Suprapubic skin (tissue), 3 donors: ENCODE data around the gene LENG8.

Experiments
- CTCF ChIP-seq, 2 donors: fragments of 200-600 bp in 1 of 2; fragments of 450-650 bp in 1 of 2; sonication (generic) in 1 of 2; IDR thresholded peaks; one replicate each; pipeline ENCODE4 v1.5.1; 2016 to 2019; ENCODE audit warnings: antibody characterized with exemption in 2 of 2, mild to moderate bottlenecking in 1 of 2, moderate library complexity in 1 of 2
- POLR2AphosphoS5 ChIP-seq, 3 donors: sonication (generic); formaldehyde crosslinking; IDR thresholded peaks; one replicate each; pipeline ENCODE4 v1.6.1; 2017; ENCODE audit warnings: antibody characterized with exemption in 3 of 3

DNA sequence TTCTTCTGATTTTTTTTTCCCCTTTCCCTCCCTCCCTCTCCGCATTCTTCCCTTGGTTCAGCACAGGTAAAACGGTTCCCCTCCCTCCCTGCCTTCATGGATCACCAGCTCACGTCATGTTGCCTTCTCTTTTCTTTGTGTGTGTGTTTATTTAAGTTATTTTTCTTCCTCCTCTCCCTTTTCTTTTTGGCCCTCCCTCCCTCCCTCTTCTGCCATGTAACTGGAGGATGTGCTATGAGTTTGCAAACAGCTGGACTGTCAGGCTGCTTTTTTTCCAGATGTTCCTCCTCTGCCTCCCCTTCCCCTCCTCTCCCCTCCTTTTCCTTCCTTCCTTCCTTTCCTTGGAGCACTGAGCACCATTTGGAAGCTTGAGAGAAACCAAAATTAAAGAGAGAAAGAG, 12.6 kb downstream of the LENG8 start:
- TF ChIP-seq CTCF (IDR thresholded peaks at IDR 0.05) (no peak), POLR2AphosphoS5 (IDR thresholded peaks at IDR 0.05) (no peak)
